Fibroblast of villous mesenchyme (primary cell): ENCODE measurements around the gene TMEM168. TPM values are rescaled to one million over a fixed set of nuclear protein-coding genes. Genes with fewer than 3 reads are reported as not detected.

Source experiments
- DNase-seq: peaks from one replicate; pipeline ENCODE4 v3.0.0-alpha.2; 2010; ENCODE audit warnings: low read depth
- H3K4me3 ChIP-seq: 2 replicates; pipeline ENCODE4 v1.5.1; 2011; ENCODE audit warnings: low read depth, mild to moderate bottlenecking, low read length
- total RNA-seq: library from RNA; depleted of rRNA; stranded (reverse); fragments of >200 nt; gene quantifications from 2 replicates; pipeline ENCODE4 v1.2.3, GENCODE V29; 2012
- TF ChIP-seq, protein P1 (sequence below): IDR thresholded peaks from 2 replicates; pipeline ENCODE4 v1.5.1; 2012; ENCODE audit warnings: low read depth, mild to moderate bottlenecking, low read length; ENCODE audit not compliant: insufficient read depth

The TMEM168 gene
- total RNA-seq, 1 donor = 21.2 TPM

DNA sequence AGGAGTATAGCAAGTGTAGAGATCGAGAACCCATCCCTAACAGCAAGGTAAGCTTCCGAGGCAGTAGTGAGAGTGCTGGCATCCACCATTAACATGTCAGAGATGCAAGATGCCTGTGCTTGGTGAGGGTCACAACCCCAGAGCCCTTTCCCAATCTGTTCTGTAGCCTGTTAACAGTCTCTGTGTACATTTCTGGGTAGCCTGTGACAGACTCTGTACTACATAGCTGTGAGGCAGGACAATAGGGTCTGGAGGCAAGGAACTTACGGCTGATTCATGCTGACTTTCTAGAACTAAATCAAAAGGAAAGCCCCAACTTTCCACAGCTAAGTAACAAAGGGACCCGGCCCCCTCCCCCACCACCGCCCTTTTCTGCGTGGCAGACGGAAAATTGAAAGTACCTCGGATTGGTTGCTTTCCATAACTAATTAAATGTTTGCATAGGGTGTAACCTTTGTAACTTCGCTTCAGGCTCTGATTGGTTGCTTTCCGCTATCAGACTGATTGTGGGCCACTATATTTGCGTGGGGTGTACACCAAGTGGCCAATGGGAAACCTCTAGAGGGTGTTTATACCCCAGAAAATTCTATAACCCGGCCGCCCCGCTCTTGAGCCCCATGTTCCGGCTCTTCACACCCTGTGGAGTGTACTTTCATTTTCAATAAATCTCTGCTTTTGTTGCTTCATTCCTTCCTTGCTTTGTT, 1.4 kb upstream of the TMEM168 start:
- no peak overlapping the region for H3K4me3 ChIP-seq
- DNase-seq = no peak
- TF ChIP-seq, protein P1, sequence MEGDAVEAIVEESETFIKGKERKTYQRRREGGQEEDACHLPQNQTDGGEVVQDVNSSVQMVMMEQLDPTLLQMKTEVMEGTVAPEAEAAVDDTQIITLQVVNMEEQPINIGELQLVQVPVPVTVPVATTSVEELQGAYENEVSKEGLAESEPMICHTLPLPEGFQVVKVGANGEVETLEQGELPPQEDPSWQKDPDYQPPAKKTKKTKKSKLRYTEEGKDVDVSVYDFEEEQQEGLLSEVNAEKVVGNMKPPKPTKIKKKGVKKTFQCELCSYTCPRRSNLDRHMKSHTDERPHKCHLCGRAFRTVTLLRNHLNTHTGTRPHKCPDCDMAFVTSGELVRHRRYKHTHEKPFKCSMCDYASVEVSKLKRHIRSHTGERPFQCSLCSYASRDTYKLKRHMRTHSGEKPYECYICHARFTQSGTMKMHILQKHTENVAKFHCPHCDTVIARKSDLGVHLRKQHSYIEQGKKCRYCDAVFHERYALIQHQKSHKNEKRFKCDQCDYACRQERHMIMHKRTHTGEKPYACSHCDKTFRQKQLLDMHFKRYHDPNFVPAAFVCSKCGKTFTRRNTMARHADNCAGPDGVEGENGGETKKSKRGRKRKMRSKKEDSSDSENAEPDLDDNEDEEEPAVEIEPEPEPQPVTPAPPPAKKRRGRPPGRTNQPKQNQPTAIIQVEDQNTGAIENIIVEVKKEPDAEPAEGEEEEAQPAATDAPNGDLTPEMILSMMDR = no peak

- H3K4me3 ChIP-seq = peak overlapping the region; percentile 95
- no peak for DNase-seq
- TF ChIP-seq, protein P1 = no peak
Observed at GRCh38 chr7:112790586-112791003, 402 bp upstream of the TMEM168 start.

GRCh38 chr7:112789453-112789816, 758 bp downstream of the TMEM168 start:
- H3K4me3 ChIP-seq = peak overlapping the region; percentile 95
- DNase-seq = no peak
- TF ChIP-seq, protein P1 = no peak

- peak overlapping the region; percentile 95 for H3K4me3 ChIP-seq
- TF ChIP-seq, protein P1 = no peak
- no peak for DNase-seq
Observed at GRCh38 chr7:112788778-112789343, 1.3 kb downstream of the TMEM168 start.

GRCh38 chr7:112784603-112785002, 5.6 kb downstream of the TMEM168 start:
- no peak overlapping the region for H3K4me3 ChIP-seq
- TF ChIP-seq, protein P1 = no peak
- no peak for DNase-seq

DNA sequence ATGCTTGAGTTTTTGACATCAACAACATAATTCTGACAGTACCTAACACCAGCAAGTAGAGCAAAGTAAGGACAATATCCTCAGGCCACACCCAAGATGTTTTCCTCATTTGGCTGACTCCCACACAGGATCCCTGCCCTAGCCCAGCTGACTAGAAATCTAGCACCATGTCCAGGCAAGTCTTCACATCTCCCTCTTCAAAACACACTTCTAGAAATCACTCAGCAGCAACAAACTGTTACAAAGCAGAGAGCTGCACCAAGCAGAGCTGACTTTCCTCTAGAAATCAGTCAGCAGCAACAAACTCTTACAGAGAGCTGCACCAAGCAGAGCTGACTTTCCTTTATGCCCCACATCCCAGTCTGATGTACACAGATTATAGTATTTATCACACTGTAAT, 7.7 kb downstream of the TMEM168 start:
- TF ChIP-seq, protein P1 = no peak
- no peak overlapping the region for H3K4me3 ChIP-seq
- DNase-seq = peak; percentile 44
